ENCODE results near the gene FREM3.

The FREM3 gene

DNA sequence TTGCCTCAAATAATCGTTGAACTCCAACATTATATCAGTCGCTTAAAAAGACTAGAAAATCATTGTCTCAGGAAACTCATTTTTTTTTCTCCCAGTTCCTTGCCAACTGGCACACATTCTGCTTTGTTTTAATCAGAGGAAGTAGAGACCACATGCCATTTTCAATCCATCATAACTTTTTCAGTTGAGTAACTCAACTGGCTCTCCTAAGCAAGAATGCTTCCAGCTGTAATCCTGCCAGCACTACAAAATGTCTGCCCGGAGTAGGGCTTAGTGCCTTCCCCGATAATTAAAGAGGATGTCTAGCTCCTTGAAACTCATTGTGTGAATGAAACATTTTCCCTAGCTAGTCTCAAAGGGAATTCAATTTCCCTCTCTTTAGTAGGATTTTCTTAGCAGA is 33.0 kb downstream of the FREM3 start:
- no peak for DNase-seq (ENCODE audit: low spot score)

- no peak for DNase-seq (ENCODE audit: low spot score)
Observed at GRCh38 chr4:143658336-143658735, 42.1 kb downstream of the FREM3 start.

DNA sequence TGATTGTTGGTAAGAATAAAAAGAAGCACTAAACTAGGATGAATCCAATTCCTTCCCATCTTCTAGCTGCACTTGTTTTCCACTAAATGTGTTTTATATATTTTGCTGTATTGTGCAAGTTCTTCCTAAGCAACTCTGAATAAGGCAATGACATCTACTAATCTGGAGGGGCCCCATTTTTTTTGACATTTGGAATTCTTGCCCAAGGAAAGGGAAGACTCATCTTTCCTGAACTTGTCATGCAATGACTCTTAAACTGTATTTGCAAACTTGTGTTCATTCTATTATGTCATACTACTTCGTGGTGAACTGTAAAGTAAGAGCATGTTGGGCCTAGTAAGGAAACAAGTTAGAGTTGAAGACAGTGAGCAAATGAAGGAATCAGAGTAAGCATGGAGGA is 45.9 kb downstream of the FREM3 start:
- DNase-seq (ENCODE audit: low spot score), result no peak

DNA sequence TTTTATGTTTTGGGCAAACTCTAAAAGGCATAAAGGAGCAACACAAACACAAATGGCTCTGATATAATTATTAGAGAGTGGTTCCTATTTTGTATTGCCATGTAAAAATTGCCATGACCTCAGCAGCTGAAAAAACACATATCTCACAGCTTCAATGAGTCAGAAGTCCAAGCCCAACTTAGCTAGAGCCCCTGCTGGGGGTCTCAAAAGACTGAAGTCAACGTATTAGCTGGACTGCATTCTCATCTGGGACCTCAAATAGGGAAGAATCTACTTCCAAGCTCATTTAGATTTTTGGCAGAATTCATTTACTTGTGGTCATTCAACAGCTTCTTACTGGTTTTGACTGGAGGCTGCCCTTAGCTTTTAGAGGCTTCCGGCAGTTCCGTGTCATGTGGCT is 47.4 kb downstream of the FREM3 start:
- DNase-seq (ENCODE audit: low spot score), result no peak

- no peak for DNase-seq (ENCODE audit: low spot score)
Observed at GRCh38 chr4:143643399-143643798, 57.1 kb downstream of the FREM3 start.

DNA sequence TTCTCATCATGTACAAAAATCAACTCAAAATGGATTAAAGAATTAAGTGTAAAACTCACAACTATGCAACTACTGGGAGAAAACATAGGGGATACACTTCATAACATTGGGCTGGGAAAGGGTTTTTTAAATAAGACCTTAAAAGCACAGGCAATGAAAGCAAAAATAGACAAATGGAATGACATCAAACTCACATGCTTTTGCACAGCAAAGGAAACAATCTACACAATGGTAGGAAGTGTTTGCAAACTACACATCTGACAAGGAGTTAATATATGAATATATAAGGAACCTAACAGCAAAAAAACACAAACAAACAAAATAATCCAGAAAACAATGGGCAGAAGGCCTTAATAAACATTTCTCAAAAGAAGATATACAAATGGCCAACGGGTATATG is 57.9 kb downstream of the FREM3 start:
- no peak for DNase-seq (ENCODE audit: low spot score)

- DNase-seq (ENCODE audit: low spot score), result no peak
Observed at GRCh38 chr4:143641361-143641760, 59.1 kb downstream of the FREM3 start.

DNA sequence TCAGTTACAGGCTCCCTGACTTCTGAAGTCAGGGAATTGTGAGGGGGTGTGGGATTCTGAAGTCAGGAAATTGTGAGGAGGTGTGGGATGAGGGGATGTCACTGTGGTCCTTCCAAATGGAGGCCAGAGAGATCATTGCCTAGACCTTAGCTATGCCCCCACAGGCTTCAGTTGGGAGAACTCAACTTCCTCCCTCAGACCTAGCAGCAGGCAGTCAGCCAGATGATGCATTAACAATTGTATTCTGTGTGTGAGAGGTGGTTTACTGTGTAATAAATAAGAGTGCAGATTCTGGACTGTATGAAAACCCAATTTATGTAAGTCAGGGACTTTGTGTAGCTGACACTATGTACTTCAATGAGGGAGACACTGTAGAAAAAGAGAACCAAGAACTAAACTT is 65.7 kb downstream of the FREM3 start:
- DNase-seq (ENCODE audit: low spot score), result no peak

DNA sequence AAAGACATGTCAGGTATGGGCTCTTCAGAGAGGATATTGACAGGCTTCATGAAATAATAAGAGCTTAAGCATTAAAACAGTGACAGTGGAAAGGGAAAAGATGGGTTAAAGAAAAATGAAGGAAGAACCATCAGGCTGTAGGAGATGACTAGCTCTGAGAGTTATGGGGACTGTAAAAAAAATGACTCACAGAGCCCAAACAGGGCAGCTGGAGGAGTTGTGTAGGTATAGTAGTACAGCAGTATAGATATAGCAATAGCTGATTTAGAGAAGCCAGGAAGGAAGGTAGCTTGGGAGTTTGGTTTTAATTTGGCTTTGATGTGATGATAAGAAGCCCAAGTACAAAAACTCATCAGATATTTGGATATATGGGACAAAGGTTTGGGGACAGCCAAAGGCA is 66.6 kb downstream of the FREM3 start:
- DNase-seq (ENCODE audit: low spot score), result no peak

DNA sequence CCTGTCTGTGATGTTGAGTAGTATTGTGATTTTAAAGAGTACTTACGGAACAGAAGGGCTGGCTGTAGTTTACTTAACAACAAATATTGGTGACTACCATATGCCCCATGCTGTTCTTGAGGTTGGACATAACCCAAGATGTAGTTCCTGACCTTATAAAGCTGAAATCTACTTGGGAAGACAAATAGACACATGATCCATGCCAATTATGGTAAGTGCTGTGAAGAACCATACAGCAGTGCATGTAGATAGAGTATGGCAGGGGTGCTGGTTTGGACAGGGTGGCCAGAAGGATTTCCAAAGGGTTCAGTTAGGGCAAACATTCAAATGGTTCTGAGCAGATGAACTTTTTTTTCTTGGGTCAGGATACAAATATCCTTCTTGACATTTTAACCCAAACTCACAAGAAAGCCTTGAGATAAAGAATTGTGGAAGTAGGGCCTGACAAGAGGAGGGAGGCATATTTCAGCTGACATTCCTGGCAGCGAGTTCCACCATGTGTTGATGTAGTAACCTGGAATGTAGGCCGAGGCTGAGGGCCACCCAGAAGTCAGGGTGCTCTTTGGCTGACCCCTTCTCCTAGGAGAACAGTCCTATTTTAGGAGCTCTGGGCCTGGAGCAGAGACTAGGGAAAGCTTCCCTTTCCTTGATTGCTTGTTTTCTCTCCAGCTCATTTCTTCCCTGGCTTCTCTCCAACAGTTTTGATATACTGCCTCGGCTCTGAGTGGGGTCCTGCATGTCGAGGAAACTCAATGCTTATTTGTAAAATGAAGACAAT is 74.2 kb downstream of the FREM3 start:
- DNase-seq (ENCODE audit: low spot score), result no peak

DNA sequence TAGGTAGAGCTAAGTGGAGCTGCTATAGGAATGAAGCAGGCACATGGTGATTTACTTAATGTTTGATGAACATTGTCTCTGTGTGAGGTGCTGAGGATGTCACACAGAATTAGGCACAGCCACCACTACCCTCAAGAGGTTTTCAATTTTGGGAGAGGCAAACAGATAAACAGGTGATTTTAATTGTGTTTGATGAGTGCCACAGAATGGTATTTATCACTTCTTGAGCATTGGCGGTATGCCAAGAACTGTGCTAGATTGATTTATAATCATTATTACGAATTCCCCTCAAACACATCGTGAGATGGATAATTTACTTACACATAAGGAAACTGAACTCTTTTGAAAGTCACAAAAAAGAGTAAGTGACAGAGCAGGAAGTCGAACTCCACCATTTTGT is 74.8 kb downstream of the FREM3 start:
- no peak for DNase-seq (ENCODE audit: low spot score)

DNA sequence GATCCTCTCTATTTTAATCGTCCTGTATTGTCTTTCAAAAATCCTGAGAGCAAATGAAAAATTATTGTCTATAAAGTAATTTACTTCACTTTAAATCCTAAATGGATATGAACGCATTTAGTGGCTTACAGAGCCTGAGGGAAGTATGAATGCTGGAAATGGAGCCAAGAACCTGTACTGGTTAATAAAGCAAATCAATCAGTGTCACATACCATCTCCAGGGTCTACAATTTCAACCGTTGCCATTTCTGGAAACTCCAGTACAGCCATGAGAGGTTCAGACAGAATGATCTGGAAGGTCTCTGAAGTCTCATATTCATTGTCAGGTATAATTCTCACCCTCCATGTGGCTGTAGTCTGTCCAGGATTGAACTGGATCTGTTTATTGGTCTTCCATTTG is 76.6 kb downstream of the FREM3 start:
- no peak for DNase-seq (ENCODE audit: low spot score)

- DNase-seq (ENCODE audit: low spot score), result no peak
Observed at GRCh38 chr4:143618811-143619210, 81.7 kb downstream of the FREM3 start.

DNA sequence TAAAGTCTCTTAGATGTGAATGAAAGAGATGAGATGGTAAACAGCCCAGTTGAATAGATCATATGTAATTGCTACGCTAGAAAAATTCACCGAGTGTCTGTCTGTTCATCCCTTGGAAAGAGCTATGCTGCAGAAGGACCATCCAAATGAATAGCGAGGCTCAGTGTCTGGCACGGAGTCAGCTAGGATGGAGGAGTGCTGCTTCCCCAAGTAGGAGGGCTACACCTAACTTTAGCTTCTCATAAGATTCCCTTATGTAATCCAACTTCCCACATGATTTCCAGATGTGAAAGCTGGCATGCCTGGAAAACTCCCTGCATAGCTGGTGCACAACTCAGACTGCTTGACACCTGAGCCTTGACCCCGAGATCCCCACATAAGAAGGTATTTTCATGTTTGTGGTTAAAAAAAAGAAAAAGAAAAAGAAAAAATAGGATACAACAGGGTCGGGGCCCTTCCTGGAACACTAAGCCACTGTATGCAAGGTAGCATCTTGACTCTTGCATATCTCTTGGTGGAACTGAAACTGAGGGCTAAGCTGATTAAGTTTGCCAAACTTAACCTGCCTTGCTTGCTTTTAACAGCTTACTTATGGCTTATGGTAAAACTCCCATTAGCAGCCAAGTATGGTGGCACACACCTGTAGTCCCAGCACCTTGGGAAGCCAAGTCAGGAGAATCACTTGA is 82.3 kb downstream of the FREM3 start:
- no peak for DNase-seq (ENCODE audit: low spot score)

DNA sequence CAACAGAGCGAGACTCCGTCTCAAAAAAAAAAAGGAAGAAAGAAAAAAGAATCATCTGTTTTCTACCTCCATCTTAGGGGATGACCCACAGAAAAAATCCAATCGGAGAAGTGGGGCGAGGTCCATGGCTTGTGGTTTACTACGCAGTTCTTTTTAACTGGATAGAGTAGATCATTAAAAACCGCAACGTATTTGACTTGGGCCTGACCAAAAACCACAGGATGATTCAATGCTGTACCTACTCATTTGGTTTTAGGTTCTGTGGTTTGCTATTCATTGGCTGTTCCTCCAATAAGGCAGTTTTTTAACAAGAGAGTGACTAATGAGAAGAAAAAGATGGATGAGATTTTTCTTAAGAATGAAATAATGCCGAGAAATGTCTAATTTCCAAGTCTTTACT is 83.7 kb downstream of the FREM3 start:
- no peak for DNase-seq (ENCODE audit: low spot score)

- no peak for DNase-seq (ENCODE audit: low spot score)
Observed at GRCh38 chr4:143609492-143609891, 91.0 kb downstream of the FREM3 start.

- DNase-seq (ENCODE audit: low spot score), result no peak
Observed at GRCh38 chr4:143606480-143606879, 94.0 kb downstream of the FREM3 start.

- DNase-seq (ENCODE audit: low spot score), result no peak
Observed at GRCh38 chr4:143599827-143600226, 100.6 kb downstream of the FREM3 start.

GRCh38 chr4:143598816-143599215 is 101.7 kb downstream of the FREM3 start:
- DNase-seq (ENCODE audit: low spot score), result no peak

DNA sequence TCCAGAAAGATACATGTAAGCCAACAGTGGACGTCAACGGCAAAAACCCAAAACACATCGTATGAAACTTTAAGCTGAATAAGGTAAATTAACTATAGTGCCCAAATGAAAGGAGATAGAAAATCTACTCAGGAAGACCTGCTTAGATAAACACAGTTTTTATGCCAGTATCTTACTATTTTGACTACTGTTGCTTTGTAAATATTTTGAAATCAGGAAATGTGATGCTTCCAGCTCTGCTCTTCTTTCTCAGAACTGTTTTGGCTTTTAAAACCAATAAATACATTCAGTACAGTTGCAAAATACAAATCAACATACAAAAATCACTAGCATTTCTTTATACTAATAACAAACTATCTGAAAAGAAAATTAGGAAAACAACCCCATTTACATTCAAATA is 103.2 kb downstream of the FREM3 start:
- no peak for DNase-seq (ENCODE audit: low spot score)

GRCh38 chr4:143587703-143588102 is 112.8 kb downstream of the FREM3 start:
- no peak for DNase-seq (ENCODE audit: low spot score)

DNA sequence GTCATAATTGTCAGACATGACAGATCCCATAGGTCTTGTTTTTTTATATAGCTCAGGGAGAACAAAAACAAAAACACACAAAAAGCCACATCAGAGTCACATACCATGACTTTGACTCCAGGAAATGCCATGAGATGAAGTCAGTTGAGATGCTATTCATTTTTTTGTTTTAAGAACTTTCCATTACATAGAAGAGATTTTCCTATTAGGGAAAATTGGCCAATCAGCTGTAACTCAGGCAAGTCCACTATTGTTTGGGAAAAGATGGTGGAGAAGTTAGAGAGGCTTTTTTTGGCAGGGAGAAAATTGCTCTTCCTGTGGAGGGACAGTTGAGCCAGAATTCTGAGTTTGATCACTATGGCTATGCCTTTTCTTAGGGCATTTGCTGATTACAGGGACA is 114.4 kb downstream of the FREM3 start:
- no peak for DNase-seq (ENCODE audit: low spot score)

GRCh38 chr4:143585548-143585947 is 114.9 kb downstream of the FREM3 start:
- DNase-seq (ENCODE audit: low spot score), result no peak
